ENCODE data around the gene XCR1.

Gene XCR1

GRCh38 chr3:45972534-45973402 is 54.5 kb downstream of the XCR1 start:
- peak in 9 of 11 experiments; percentile 37 to 95 (median 75); a peak in 13 of 22 replicates for TF ChIP-seq Cebpa-rat (IDR thresholded peaks at IDR 0.05)
- H4K20me1 ChIP-seq = no peaks in the 10 kb centered on the region
- no peaks in the 10 kb centered on the region for H3K9me3 ChIP-seq (replicated peaks in 1 of 11)
- H3K9ac ChIP-seq = peak overlapping the region in 8 of 11 experiments; percentile 8 to 78 (median 58); a peak in 12 of 22 replicates
- no peaks in the 10 kb centered on the region for H3K27me3 ChIP-seq
- H3K27ac ChIP-seq = peak overlapping the region in 10 of 11 experiments; percentile 38 to 94 (median 76); a peak in 20 of 22 replicates
- peaks cover 12 to 73% (median 29%) of the 10 kb centered on the region in 10 experiments for H3K4me1 ChIP-seq
- H3K4me2 ChIP-seq = peak overlapping the region; percentile 43 to 89 (median 72)
- H3K36me3 ChIP-seq = peaks cover 66 to 94% (median 75%) of the 10 kb centered on the region in 11 experiments
- peak overlapping the region in 1 of 10 experiments; percentile 25; a peak in 1 of 20 replicates for H3K4me3 ChIP-seq

GRCh38 chr3:45969953-45970352 is 57.3 kb downstream of the XCR1 start:
- Histone ChIP-seq H3K4me3 (no peak overlapping the region), H3K27me3 (no peaks in the 10 kb centered on the region), H3K4me1 (peaks cover 12 to 59% (median 29%) of the 10 kb centered on the region in 10 experiments), H3K27ac (peak overlapping the region in 5 of 11 experiments; percentile 1 to 43 (median 20); a peak in 5 of 22 replicates), H4K20me1 (no peaks in the 10 kb centered on the region; a peak in 1 of 22 replicates), H3K9ac (no peak overlapping the region), H3K36me3 (peaks cover 69 to 94% (median 78%) of the 10 kb centered on the region in 11 experiments), H3K9me3 (replicated peaks in 1 of 11) (no peaks in the 10 kb centered on the region), H3K4me2 (no peak overlapping the region)
- no peak for TF ChIP-seq Cebpa-rat (IDR thresholded peaks at IDR 0.05)

GRCh38 chr3:45969116-45969515 is 58.2 kb downstream of the XCR1 start:
- peaks cover 70 to 94% (median 78%) of the 10 kb centered on the region in 11 experiments for H3K36me3 ChIP-seq
- H3K4me1 ChIP-seq = peaks cover 12 to 58% (median 30%) of the 10 kb centered on the region in 10 experiments
- H3K4me3 ChIP-seq = no peak overlapping the region
- H3K4me2 ChIP-seq = no peak overlapping the region
- no peaks in the 10 kb centered on the region for H3K9me3 ChIP-seq (replicated peaks in 1 of 11)
- H3K9ac ChIP-seq = no peak overlapping the region
- no peaks in the 10 kb centered on the region for H3K27me3 ChIP-seq
- no peaks in the 10 kb centered on the region; a peak in 1 of 22 replicates for H4K20me1 ChIP-seq
- H3K27ac ChIP-seq = peak overlapping the region in 4 of 11 experiments; percentile 1 to 43 (median 26); a peak in 3 of 22 replicates
- no peak for TF ChIP-seq Cebpa-rat (IDR thresholded peaks at IDR 0.05)

GRCh38 chr3:45968706-45969105 is 58.6 kb downstream of the XCR1 start:
- no peaks in the 10 kb centered on the region for H3K27me3 ChIP-seq
- no peak overlapping the region for H3K4me2 ChIP-seq
- no peak for TF ChIP-seq Cebpa-rat (IDR thresholded peaks at IDR 0.05)
- peaks cover 12 to 56% (median 27%) of the 10 kb centered on the region in 10 experiments for H3K4me1 ChIP-seq
- H3K9ac ChIP-seq = no peak overlapping the region
- H3K4me3 ChIP-seq = no peak overlapping the region
- no peaks in the 10 kb centered on the region for H3K9me3 ChIP-seq (replicated peaks in 1 of 11)
- peaks cover 71 to 94% (median 78%) of the 10 kb centered on the region in 11 experiments for H3K36me3 ChIP-seq
- no peaks in the 10 kb centered on the region; a peak in 1 of 22 replicates for H4K20me1 ChIP-seq
- H3K27ac ChIP-seq = peak overlapping the region in 2 of 11 experiments; percentile 35 to 39; a peak in 1 of 22 replicates

- Histone ChIP-seq H3K4me3 (no peak overlapping the region), H3K36me3 (peaks cover 75 to 94% (median 82%) of the 10 kb centered on the region in 11 experiments), H3K4me1 (peaks cover 12 to 50% (median 21%) of the 10 kb centered on the region in 10 experiments), H3K9me3 (replicated peaks in 1 of 11) (no peaks in the 10 kb centered on the region), H4K20me1 (no peaks in the 10 kb centered on the region; a peak in 1 of 22 replicates), H3K9ac (no peak overlapping the region), H3K27me3 (no peaks in the 10 kb centered on the region), H3K4me2 (no peak overlapping the region), H3K27ac (peak overlapping the region in 2 of 11 experiments; percentile 35 to 39; a peak in 2 of 22 replicates)
- no peak for TF ChIP-seq Cebpa-rat (IDR thresholded peaks at IDR 0.05)
These were observed 59.1 kb downstream of the XCR1 start for GRCh38 chr3:45968149-45968548.

- H3K36me3 ChIP-seq = peaks cover 79 to 95% (median 87%) of the 10 kb centered on the region in 11 experiments
- peak overlapping the region in 2 of 11 experiments; percentile 35 to 39; a peak in 2 of 22 replicates for H3K27ac ChIP-seq
- TF ChIP-seq Cebpa-rat (IDR thresholded peaks at IDR 0.05) = no peak
- H3K4me3 ChIP-seq = no peak overlapping the region
- H3K4me2 ChIP-seq = no peak overlapping the region
- no peak overlapping the region for H3K9ac ChIP-seq
- peaks cover 8 to 46% (median 17%) of the 10 kb centered on the region in 10 experiments for H3K4me1 ChIP-seq
- no peaks in the 10 kb centered on the region for H3K27me3 ChIP-seq
- no peaks in the 10 kb centered on the region; a peak in 1 of 22 replicates for H4K20me1 ChIP-seq
- no peaks in the 10 kb centered on the region for H3K9me3 ChIP-seq (replicated peaks in 1 of 11)
These were observed 59.6 kb downstream of the XCR1 start for GRCh38 chr3:45967724-45968123.

Data from BLaER1 treated with 17β-estradiol and CSF1 and Interleukin-3, amounts not matched to agents 10 nM and 100 nM (cell line).